GM19099 (cell line): ENCODE data around the gene CDH15.

Source experiments
- POLR2A ChIP-seq: IDR thresholded peaks from 3 replicates; pipeline ENCODE4 v1.6.1; 2011; ENCODE audit warnings: low read depth; ENCODE audit not compliant: insufficient read length; ENCODE audit errors: extremely low read depth

The CDH15 gene

GRCh38 chr16:89216315-89217137, 45.0 kb downstream of the CDH15 start:
- TF ChIP-seq POLR2A = peak; percentile 20

GRCh38 chr16:89217138-89217387, 45.5 kb downstream of the CDH15 start:
- TF ChIP-seq POLR2A = no peak

GRCh38 chr16:89217388-89218191, 46.0 kb downstream of the CDH15 start, which contains the start of gene ZNF778:
Gene ZNF778, plus strand, starts transcription at chr16:89217703. Its CDS starts 3,425 bp downstream, at chr16:89221128.
- peak; percentile 88 for TF ChIP-seq POLR2A

- no peak for TF ChIP-seq POLR2A
Measured at GRCh38 chr16:89219365-89219764, 47.8 kb downstream of the CDH15 start.

- no peak for TF ChIP-seq POLR2A
Measured at GRCh38 chr16:89221604-89222003, 50.1 kb downstream of the CDH15 start.

- TF ChIP-seq POLR2A = no peak
Measured at GRCh38 chr16:89222931-89223330, 51.4 kb downstream of the CDH15 start.

GRCh38 chr16:89224665-89225064, 53.1 kb downstream of the CDH15 start:
- no peak for TF ChIP-seq POLR2A

- TF ChIP-seq POLR2A = no peak
Measured at GRCh38 chr16:89230255-89230654, 58.7 kb downstream of the CDH15 start.

GRCh38 chr16:89232107-89232506, 60.6 kb downstream of the CDH15 start:
- TF ChIP-seq POLR2A = no peak

GRCh38 chr16:89233678-89234490, 62.3 kb downstream of the CDH15 start:
- TF ChIP-seq POLR2A = no peak

GRCh38 chr16:89237733-89238132, 66.2 kb downstream of the CDH15 start:
- no peak for TF ChIP-seq POLR2A

- TF ChIP-seq POLR2A = peak; percentile 96
Measured at GRCh38 chr16:89241187-89242007, 69.8 kb downstream of the CDH15 start.

GRCh38 chr16:89242795-89243200, 71.2 kb downstream of the CDH15 start:
- no peak for TF ChIP-seq POLR2A

GRCh38 chr16:89243664-89244063, 72.1 kb downstream of the CDH15 start:
- TF ChIP-seq POLR2A = no peak
